Lung (tissue), 16 donors: ENCODE results near the gene CPSF4. TPM values are rescaled to one million over a fixed set of nuclear protein-coding genes. Genes with fewer than 3 reads are reported as not detected.

Experiments
- ATAC-seq: fragments of 200-7000 bp; cut with Tn5 transposase; one replicate; pipeline ENCODE4 v1.9.1; 2020; ENCODE audit warnings: moderate number of reproducible peaks; ENCODE audit not compliant: insufficient read depth, low FRiP score
- DNase-seq, 3 donors: peaks; one replicate each; pipeline ENCODE4 v3.0.0-alpha.2; 2013 to 2017
- H3K27ac ChIP-seq, 2 donors: one replicate each; pipeline ENCODE4 v1.5.1; 2013; ENCODE audit warnings: mild to moderate bottlenecking in 2 of 2, moderate library complexity in 2 of 2, control low read depth in 1 of 2, inconsistent platforms in 1 of 2, low read depth in 1 of 2, low read length in 1 of 2
- H3K27me3 ChIP-seq, 3 donors: one replicate each; pipeline ENCODE4 v1.5.1; 2013; ENCODE audit warnings: low read length in 2 of 3; ENCODE audit not compliant: control insufficient read depth in 3 of 3, insufficient read depth in 3 of 3
- H3K36me3 ChIP-seq, 4 donors: one replicate each; pipeline ENCODE4 v1.5.1; 2013; ENCODE audit warnings: low read length in 4 of 4, mild to moderate bottlenecking in 1 of 4, moderate library complexity in 1 of 4; ENCODE audit not compliant: control insufficient read depth in 4 of 4, insufficient read depth in 4 of 4
- H3K4me1 ChIP-seq, 5 donors: one replicate each; pipeline ENCODE4 v1.5.1; 2013; ENCODE audit warnings: low read length in 5 of 5, mild to moderate bottlenecking in 2 of 5, moderate library complexity in 1 of 5; ENCODE audit not compliant: control insufficient read depth in 5 of 5, insufficient read depth in 5 of 5
- H3K4me3 ChIP-seq: one replicate; pipeline ENCODE4 v1.5.1; 2013; ENCODE audit warnings: mild to moderate bottlenecking, control low read depth, moderate library complexity
- H3K9ac ChIP-seq, 2 donors: one replicate each; pipeline ENCODE4 v1.5.1; 2013; ENCODE audit warnings: low read length in 2 of 2, control low read depth in 1 of 2; ENCODE audit not compliant: insufficient read depth in 1 of 2
- H3K9me3 ChIP-seq, 4 donors: one replicate each; pipeline ENCODE4 v1.5.1; 2013; ENCODE audit warnings: low read length in 3 of 4, mild to moderate bottlenecking in 1 of 4, moderate library complexity in 1 of 4; ENCODE audit not compliant: control insufficient read depth in 4 of 4, insufficient read depth in 3 of 4
- CTCF ChIP-seq: IDR thresholded peaks from 2 replicates; pipeline ENCODE4 v1.5.1; 2012; ENCODE audit warnings: mild to moderate bottlenecking; ENCODE audit errors: control extremely low read depth, extremely low read depth
- WGBS, 2 donors: extraction: QIAGEN DNeasy Blood & Tissue Kit; methylation state at CpG; one replicate each; pipeline ENCODE4 v1.1.7; 2013; 5-methylcytosine and 5-hydroxymethylcytosine counted together
- long read RNA-seq, 5 donors: transcript quantifications; one replicate each; lab custom pipeline, GENCODE V29; 2026
- polyA plus RNA-seq, 2 donors: library from polyadenylated mRNA; stranded (reverse); fragments of 200-250 nt; gene quantifications; one replicate each; pipeline ENCODE4 v1.2.1, GENCODE V29; 2013
- total RNA-seq, 2 donors: library from RNA; depleted of rRNA in 1 of 2; stranded (reverse); fragments of >200 nt in 1 of 2; gene quantifications; one replicate each; pipeline ENCODE4 v1.2.1, GENCODE V29; 2014 to 2021
- donor health status: control.
- donor health status: control.
- donor health status: Bipolar disorder and iron deficiency.
- donor health status: healthy.
- donor health status: DM: yes; HTN: yes; CAD: no.

The CPSF4 gene
- total RNA-seq (10 to 100 TPM; 18.3 to 36.8 TPM), polyA plus RNA-seq (10 to 100 TPM; 26.1 to 29.3 TPM)
- long read RNA-seq, donor 1, partial matches to known transcripts, result 9 of 13 reads
- long read RNA-seq, donor 1, other reads (novel, unspliced or antisense), result 0 of 13 reads
- long read RNA-seq, donor 2, partial matches to known transcripts, result 0 of 2 reads
- long read RNA-seq, donor 2, other reads (novel, unspliced or antisense), result 0 of 2 reads
- long read RNA-seq, donor 3, partial matches to known transcripts, result 0 of 5 reads
- long read RNA-seq, donor 3, other reads (novel, unspliced or antisense), result 0 of 5 reads
- long read RNA-seq, donor 4, partial matches to known transcripts, result 174 of 265 reads
- long read RNA-seq, donor 4, other reads (novel, unspliced or antisense), result 86 of 265 reads
- long read RNA-seq, donor 5, transcript CPSF4-204 (8 exons, 1,738 nt), result major isoform, 5 of 484 reads
- long read RNA-seq, donor 5, partial matches to known transcripts, result 186 of 484 reads
- long read RNA-seq, donor 5, other reads (novel, unspliced or antisense), result 290 of 484 reads

GRCh38 chr7:99438573-99439480 is at the start of gene CPSF4, which contains the start of gene PTCD1:
Gene CPSF4 (plus strand): TSS chr7:99438943. CDS start chr7:99439083, 140 bp downstream.
Gene PTCD1 (minus strand): TSS chr7:99438798. CDS start chr7:99435242, 3,556 bp downstream.
- WGBS, 2 donors, result 0 to 1% methylated on average over 80 to 89 of the region's 89 CpGs
- peak; percentile 96 for ATAC-seq
- H3K9ac ChIP-seq, result peak within 1 kb of the TSS; percentile 63 to 81
- no peaks in the 10 kb centered on the region for H3K27me3 ChIP-seq
- TF ChIP-seq CTCF, result peak; percentile 10
- peak; percentile 96 to 97 (median 97) for DNase-seq
- peak within 1 kb of the TSS; percentile 72 for H3K4me3 ChIP-seq
- no peaks in the 10 kb centered on the region for H3K9me3 ChIP-seq
- H3K27ac ChIP-seq, result peak within 1 kb of the TSS; percentile 85 to 89
- H3K4me1 ChIP-seq, result peaks cover 4 to 12% (median 9%) of the 10 kb centered on the region in 5 donors
- H3K36me3 ChIP-seq, result peaks cover 0 to 14% (median 5%) of the 10 kb centered on the region in 4 donors

GRCh38 chr7:99389772-99390171 is 49.0 kb upstream of the CPSF4 start:
- H3K9me3 ChIP-seq, result no peaks in the 10 kb centered on the region
- peaks cover 2 to 15% (median 10%) of the 10 kb centered on the region in 5 donors for H3K4me1 ChIP-seq
- H3K36me3 ChIP-seq, result peaks cover 0 to 62% (median 4%) of the 10 kb centered on the region in 4 donors
- H3K4me3 ChIP-seq, result no peak overlapping the region
- DNase-seq (no peak), ATAC-seq (no peak)
- TF ChIP-seq CTCF, result no peak
- H3K27me3 ChIP-seq, result no peaks in the 10 kb centered on the region
- H3K9ac ChIP-seq, result no peak overlapping the region
- WGBS, 2 donors, result 94 to 96% methylated on average over 13 of the region's 13 CpGs
- H3K27ac ChIP-seq, result no peak overlapping the region

- TF ChIP-seq CTCF, result no peak
- Histone ChIP-seq H3K4me3 (no peak overlapping the region), H3K27me3 (no peaks in the 10 kb centered on the region), H3K9ac (no peak overlapping the region), H3K9me3 (no peaks in the 10 kb centered on the region), H3K36me3 (peaks cover 0 to 66% (median 8%) of the 10 kb centered on the region in 4 donors), H3K27ac (no peak overlapping the region), H3K4me1 (peaks cover 2 to 15% (median 10%) of the 10 kb centered on the region in 5 donors)
- ATAC-seq (no peak), DNase-seq (no peak)
- 90 to 94% methylated on average over 23 of the region's 23 CpGs for WGBS, 2 donors
Observed at GRCh38 chr7:99390941-99391602, 47.7 kb upstream of the CPSF4 start.
